GM19467 (cell line): ENCODE measurements around the gene TRAM2.
A peak's percentile ranks its signal among the peaks of the same experiment; 100 is the strongest.

Experiments used
- ATAC-seq: cut with Tn5 transposase; IDR thresholded peaks from one replicate; pipeline ENCODE4 v1.9.1; 2021; ENCODE audit warnings: mild to moderate bottlenecking, moderate library complexity; ENCODE audit not compliant: unreplicated experiment

TRAM2 gene

DNA sequence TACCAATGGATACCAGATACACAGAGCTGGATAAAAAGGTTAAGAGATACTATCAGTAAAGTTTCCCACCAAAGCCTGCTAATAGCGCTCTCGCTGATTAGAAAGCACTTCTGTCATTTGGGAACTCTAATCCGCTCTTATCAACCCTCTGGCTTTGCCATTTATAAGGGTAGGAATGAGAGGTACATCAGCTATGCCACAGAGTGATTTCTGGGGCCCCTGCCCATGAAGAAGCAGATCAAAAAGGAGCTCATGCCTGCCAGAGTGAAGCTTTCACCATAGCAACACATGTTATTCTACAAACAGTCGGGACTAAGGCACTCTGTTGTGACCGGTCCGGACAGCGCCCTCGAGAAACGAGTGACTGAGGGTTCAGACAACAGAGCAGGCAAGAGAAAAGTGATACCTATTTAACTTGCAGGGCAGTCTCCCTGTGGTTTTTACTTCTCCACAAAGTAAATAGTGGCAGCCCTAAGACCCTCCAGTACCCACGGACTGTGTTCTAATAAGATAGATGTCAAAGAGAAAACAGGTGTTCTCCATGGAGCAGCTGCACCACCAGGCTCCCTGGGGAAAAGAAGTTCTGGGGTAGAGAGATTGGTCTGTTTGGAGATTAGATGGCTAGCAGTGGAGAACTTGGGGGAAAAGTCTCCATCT is 5.6 kb downstream of the TRAM2 start:
- no peak for ATAC-seq

DNA sequence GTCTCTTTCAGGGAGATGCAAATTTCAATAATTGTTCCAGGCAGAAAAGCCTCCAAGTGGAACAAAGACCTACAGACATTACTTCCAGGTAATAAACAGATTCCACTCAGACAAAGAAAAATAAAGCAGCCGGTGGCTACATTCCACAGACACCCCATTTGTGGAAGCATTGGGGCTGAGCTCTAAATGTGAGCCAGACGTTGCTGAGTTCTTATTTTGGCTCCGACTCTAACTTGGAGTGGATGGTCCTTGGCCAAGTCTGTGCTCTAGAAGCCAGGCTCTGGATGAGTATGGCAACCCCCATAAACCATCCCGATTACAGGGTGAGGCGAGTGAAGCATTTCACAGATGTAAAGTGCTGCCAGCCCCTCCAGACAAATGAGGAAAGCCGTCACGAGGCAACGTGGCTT is 6.6 kb downstream of the TRAM2 start:
- no peak for ATAC-seq

DNA sequence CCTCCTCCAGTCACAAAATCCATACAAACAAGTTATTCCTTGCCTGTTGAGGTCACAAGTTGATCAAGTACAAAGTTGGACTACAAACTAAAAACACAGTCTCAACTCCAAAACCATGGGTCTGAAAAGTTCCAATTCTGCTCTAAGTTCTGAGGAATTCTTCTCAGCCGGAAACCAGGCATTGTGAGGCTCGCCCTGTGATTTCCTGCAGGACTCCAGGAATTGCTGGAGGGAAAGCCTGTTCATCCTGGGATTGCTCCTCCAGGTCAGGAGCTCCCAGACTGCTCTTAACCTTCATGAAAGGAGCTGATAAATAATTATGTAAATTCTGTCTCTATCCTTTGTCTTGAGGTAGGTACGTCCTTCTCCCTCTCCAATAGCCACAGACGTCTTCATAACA is 8.5 kb downstream of the TRAM2 start:
- no peak for ATAC-seq

DNA sequence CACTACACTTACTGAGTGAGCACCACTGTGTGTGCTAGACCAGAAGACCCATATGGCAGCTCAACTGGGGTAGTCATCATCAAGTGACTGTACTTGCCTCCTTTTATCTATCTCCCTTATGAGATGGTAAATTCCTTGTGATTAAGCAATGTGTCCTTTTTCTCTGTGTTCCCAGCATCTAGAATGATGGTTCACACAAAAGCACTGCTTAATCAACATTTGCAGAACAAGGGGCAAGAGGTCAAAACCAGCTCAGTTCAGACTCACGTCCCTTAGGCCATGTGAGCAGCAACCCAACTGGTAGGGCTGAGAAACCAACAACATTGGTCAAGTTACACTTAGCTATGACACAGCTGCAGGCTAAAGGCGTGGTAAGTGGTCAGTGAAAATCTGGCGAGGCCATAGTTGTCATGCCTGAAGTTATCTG is 10.0 kb downstream of the TRAM2 start:
- ATAC-seq: no peak

DNA sequence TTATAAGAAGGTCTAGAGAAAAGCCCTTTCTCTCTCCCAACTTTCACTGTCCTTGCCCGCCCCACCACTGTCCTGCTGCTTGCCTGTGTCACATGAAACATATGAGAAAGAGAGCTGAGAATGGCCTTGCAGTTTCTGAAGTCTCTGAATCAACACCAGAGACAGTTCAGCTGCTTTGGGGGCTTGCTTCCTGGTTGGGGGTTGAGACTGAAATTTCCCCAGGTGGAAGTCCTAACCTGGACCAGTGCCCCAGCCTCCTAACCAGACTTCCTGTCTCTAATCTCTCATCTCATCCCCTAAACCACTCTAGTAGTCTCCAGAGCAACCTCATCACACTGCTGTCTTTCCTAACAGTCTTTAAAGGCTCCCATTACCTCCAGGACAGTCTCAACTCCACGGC is 10.7 kb downstream of the TRAM2 start:
- ATAC-seq: peak; percentile 57

DNA sequence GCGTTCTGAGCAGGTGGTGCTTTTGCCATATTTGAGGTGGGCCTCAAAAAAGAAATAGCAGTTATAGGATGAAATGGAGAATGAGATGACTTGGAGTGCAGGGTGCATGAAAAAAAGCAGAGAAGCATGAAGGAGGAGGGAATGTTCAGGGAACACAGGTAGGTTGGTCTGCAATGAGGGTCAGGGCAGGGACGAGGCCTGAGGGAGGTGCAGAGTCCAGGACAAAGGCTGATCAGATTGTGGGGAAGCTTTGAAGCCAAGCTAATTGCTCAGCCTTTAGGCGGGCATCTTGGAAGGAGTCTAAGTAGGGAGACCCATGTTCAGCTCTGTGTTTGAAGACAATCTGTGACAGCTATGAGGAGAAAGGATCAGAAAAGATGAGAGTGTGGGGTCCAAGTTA is 12.0 kb downstream of the TRAM2 start:
- ATAC-seq: no peak

DNA sequence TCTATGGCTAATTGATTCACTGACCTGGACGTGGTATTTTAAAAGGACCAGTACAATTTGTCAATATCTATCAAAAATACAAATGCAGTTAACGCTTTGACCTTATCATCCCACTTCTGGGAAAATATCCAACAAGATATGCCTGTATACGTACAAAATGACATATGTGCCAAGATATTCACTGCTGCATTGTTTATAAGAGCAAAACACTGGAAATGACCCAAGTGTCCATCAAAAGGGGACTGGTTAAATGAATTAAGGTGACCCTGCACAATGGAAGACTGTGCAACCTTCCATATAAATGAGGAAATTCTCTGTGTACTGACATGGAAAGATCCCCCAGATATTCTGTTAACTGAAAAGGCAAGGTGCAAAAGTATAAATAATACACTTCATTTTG is 13.9 kb downstream of the TRAM2 start:
- ATAC-seq: no peak

DNA sequence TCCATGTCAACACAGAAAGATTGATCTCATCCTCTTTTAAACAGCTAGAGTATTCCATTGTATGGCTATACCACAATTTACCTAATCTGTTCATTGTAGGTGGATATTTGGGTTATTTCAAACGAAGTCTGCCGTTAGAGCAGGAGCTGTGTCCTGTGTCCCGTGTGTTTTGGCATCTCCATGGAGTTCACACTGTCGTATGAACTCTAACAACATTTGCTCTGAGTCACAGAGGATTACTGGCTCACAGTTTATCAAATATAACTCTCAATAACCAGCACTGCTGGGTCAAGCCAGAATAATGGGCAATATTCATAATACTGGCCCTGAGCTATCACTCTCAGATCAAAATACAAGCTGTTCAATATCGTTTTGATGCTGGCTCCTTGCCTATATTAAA is 16.4 kb downstream of the TRAM2 start:
- ATAC-seq: no peak

DNA sequence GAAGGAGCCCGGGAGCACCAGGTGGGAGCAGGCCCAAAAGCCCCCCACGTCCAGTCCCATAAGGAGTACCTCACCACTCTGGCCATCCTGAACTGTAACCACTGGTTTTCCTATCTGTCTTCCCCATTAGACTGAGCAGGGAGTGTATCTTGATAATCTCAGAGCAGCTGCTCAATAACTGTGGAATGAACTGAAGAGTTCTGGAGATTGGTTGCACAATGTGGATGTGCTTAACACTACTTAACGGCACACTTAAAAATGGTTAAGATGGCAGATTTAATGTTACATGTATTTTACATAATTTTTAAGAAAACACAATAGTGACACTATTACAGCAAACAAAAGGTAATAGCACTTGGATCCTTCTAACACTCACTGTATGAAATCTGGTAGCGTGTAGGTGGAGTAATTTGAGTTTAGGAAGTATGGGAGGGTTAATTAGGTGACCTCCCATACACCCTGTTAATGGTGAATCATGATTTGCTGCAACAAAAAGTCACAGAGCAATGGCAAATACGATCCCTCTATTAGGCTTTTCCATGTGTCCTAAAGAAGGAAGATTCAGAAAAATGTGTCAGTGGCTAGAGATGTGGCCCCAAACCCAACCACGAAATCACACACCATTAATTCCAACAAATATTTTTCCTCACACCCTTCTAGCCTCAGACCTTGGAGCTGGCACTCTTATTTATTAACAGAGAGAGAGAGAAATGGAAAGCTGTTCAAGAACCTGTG is 18.4 kb downstream of the TRAM2 start:
- no peak for ATAC-seq

DNA sequence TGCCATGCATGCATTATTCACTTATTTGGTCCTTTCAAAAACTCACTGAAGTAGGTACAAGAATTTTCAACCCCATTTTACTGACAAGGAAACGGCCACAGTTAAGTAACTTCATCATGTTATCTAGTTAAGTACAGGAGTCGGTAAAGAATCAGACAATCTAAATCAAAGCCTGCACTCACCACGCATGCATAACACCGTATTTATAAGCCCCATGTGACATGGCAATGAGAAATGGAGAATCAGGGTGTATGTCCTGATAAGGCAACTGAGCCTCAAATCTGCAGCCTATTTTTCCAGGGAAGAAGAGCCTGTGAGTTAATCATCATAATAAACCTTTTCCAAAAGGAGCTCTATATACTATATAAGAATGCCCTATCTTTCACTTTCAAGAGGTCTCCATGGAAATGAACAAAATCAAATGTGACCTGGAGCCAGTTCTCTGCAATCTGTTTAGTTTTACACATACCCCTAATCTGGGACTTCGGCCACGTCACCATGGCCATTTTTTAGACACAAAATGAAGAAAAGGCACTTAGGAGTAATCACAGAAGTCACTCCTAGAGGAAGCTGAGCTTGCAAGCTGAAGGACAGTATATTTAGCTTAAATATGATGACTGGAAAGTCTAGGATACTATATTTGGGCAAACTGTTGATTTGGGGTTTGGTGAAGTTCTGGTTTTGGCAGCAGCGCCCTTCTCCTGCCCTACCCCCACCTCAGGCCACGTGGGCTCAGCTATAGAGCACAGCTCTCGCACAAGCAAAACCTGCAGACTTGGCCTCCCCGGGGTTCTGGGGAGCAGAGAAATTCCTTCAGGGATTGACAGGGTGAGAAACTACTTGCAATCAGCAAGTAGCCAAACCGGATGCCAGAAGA is 19.2 kb downstream of the TRAM2 start:
- no peak for ATAC-seq

DNA sequence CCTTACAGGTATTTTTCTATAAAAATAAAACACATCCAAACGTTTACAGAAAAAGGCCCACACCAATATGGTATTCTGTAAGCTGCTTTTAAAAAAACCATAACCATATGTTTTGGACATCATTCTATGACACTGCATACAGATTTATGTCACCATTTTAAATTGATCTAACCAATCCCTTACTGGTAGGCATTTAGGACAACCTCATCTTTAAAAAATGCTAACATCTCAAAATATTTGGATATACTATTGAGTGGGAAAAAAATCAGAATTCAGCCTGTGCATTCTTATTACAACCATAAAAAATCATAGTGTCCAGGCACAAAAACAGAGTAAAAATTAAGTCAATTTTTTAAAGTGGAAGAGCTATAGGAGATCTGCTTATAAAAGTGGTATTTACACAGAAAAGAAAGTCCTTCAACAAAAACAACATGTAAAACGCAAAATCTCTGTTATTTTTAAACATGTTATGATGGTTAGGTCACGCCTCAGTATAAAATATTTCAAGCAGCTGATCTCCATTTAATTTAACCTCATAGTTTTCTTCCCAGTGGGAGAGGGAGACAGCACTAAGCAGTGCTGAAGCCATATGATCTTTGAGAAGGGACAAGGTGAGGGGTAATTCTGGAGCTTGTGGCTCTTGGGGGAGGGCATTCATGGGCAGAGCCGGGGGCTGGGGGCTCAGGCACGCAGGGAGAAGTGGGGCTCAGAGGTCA is 21.2 kb downstream of the TRAM2 start:
- no peak for ATAC-seq

DNA sequence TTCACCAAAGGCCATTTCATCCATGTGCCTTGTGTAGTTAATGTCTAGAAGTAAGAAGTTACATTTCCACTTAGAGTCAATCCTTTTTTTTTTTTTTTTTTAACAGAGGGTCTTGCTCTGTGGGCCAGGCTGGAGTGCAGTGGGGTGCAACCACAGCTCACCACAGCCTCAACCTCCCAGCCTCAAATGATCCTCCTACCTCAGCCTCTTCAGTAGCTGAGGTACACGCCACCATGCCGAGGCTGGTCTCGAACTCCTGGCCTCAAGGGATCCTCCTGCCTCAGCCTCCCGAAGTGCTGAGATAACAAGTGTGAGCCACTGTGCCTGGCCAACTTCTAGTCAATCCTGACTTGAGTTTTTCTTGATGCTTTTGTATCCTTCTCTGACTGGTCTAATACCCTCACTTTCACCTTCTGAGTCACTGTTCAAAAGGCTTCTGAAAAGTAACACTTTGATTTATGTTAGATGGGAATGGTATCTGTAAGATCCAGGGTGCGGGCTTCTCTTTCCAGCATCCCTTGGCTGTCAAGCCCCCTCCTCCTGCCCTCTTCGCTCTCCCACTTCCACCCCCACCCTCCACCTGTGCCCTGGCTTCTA is 22.1 kb downstream of the TRAM2 start:
- ATAC-seq: no peak

DNA sequence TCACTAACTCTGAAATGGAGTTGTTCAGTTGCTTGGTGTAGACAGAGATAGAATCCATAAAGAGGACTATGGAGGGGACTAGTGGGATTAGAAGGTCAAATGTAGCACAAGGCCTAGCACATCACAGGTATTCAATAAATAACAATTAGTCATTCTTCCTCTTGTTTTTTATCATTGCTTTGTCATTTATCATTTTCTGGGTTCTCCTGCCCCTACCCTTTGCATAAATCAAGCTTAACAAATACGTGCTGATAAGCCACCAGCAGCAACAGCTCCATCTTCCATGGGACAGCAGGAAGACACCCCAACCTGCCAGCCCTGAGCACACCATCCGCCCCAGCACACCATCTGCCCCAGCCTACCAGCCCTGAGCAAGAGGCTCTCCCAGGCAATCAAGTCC is 23.1 kb downstream of the TRAM2 start:
- no peak for ATAC-seq

DNA sequence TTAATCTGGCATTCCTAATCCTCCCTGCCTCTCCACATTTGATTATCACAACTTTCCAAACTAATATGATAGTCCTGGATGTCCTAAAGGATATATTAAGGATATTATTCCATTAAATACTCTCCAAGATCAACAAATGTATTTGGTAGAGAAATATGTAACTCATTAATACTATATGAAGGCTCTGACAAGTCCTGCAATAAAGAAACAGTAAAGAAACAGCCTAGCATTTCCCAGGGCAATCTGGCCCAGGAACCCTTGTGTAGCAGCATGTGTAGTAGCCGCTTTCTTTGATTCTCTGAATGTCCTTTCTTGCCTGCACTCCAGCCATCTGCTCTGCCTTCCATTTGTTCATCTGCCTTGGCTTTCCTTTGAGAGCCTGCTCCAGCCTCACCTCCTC is 23.7 kb downstream of the TRAM2 start:
- ATAC-seq: no peak

DNA sequence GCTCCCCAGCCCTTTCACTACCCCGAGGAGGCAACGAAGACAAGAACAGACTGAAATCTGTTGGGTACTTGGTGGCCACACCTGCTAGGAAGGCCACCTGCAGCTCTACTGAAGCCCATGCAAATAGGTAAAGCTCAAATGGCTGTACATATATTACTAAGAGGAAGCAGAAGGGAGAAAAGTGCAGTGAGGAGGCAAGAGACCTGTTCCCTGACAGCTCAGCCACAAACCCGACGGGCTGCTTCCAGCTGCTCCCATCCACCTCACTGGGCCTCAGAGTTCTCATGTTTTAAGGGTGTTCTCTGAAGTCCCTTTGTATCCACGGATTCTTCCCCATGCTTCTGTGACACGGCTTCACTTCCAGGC is 24.6 kb downstream of the TRAM2 start:
- peak; percentile 95 for ATAC-seq

DNA sequence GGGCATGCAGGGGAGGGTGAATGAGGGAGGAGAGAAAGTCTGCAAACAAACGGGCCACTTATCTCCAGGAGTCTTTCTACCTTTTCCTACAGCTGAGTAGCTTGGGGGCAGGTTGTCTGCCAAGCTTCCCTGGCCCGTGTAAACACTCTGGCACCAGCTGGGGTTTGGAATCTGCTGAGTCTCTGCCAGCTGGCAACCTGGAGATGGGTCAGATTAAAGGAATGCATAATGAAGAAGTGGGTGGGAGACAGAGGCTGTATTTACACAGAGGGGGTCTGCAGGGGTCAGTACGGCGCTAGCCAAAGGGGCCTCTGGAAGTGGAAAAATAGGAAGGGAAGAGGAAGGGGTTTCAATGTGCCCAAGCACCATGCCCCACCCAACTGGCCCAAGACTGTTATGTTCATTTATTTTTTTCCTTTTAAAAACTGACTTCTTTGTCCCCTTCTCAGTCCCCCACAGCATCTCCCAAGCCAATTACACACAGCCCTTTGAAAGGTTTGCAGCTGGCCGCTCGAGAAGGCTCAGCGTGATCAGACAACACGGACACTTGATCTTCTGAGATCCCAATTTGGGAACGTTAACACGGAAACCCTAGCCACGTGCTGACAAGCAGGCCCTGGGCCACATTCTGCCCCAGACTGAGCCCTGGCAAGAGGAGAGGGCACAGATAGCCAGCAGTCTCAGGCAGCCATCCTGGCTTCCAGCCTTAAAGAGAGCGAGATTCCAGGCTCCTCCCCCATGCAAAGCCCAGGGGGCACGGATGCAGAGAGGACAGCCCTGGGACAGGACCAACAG is 25.2 kb downstream of the TRAM2 start:
- ATAC-seq: no peak

DNA sequence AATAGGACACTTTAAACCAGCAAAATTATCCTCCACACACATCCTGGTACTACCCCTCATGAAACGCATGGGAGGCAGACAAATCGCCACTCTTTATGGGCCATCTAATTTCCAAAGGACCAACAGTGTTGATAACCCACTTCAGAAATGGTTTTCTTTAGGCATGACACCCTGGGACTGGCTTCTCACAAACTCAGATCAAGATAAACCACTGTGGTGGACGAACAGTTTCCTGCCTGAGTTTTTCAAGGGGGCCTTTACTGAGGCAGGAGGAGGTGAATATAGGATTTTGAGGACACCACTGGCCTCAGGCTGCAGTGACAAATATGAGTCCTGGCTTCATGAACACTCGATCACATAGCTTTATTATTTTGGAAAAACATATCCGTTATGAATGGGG is 26.0 kb downstream of the TRAM2 start:
- no peak for ATAC-seq

DNA sequence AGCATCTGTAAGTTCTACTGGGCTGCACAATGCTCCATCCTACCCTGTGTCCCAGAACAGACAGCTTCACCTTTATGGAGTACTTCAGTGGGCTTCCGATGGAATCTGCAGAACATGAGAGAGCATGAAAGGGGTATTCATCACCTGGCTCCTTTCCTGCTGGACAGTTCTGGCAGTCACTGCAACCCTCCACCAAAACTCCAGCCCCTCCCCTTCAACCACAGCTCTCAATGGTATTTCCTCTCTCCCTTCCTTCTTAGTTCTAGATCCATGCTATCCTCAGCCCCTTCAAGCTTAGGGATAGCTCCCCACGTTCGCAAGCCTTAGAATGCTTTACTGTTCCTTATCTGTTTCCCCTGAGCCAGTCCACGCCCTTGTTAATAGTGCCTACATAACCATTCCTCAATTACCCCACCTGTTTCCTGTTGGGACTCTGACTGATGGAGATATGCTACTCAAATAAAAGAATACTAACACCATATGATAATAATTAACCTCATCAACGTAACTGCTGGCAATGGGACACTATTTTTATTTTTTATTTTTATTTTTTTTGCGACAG is 26.8 kb downstream of the TRAM2 start:
- ATAC-seq: no peak

DNA sequence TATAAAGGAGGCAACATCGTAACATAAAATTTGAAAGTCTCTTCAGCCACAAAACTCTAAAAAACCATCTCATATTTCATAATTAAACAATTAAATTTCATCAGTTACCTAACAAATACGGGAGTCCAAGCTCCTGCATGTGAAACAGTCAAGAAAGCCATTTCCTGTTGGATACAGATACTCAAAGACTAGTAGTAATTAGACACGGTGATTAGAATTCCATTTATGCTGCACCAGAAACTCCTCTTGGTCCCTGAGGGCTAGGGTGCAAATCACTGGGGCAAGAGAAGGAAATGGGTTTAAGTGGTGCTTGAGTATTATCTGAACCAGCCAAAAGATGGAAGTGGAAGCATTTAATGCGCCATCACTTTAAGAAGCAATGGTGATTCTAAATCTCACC is 27.4 kb downstream of the TRAM2 start:
- no peak for ATAC-seq

DNA sequence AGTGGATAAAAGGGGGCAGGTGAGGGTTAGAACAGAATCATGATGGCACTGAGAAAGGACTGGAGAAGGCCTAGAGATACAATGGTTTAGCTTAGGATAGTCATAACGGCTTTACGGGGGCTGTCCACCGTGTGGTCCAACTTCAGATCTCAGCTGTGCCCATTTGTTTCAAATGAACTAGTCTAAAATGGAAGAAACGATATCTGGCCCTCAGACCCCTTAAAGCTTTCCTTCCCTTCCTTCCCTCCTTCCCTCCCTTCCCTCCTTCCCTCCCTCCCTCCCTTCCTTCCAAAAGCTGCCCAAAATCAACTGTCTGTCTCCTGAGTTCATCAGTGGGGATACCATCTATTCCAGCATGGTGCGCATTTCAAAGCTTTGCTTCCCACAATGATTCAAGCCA is 27.9 kb downstream of the TRAM2 start:
- ATAC-seq: no peak
